ENCODE measurements around the gene DYNLT2B. TPM values are rescaled to one million over a fixed set of nuclear protein-coding genes. Genes with fewer than 3 reads are reported as not detected.
"Not testable (repeated sequence)": the region's sequence is repeated elsewhere in the genome, so short reads cannot be mapped to it uniquely, and the experiment has no call there.

The DYNLT2B gene
- total RNA-seq, 1 donor from 2014 or later: 20.4 TPM

- intact Hi-C loops (cut with micrococcal nuclease): no loop called here
Observed at GRCh38 chr3:196326936-196327335, 8.9 kb upstream of the DYNLT2B start.

GRCh38 chr3:196323691-196324090 is 5.7 kb upstream of the DYNLT2B start:
- intact Hi-C loops (cut with micrococcal nuclease): no loop called here

- intact Hi-C loops (cut with micrococcal nuclease): no loop called here
Observed at GRCh38 chr3:196323016-196323415, 5.0 kb upstream of the DYNLT2B start.

GRCh38 chr3:196321162-196321561 is 3.1 kb upstream of the DYNLT2B start:
- intact Hi-C loops (cut with micrococcal nuclease): no loop called here

GRCh38 chr3:196320137-196320536 is 2.1 kb upstream of the DYNLT2B start:
- intact Hi-C loops (cut with micrococcal nuclease): no loop called here

- intact Hi-C loops (cut with micrococcal nuclease): not testable (repeated sequence)
Observed at GRCh38 chr3:196316799-196317686, 997 bp downstream of the DYNLT2B start.

GRCh38 chr3:196315821-196316220 is 2.2 kb downstream of the DYNLT2B start:
- intact Hi-C loops (cut with micrococcal nuclease): no loop called here

- intact Hi-C loops (cut with micrococcal nuclease): no loop called here
Observed at GRCh38 chr3:196314597-196314996, 3.4 kb downstream of the DYNLT2B start.

GRCh38 chr3:196314086-196314485 is 4.0 kb downstream of the DYNLT2B start:
- intact Hi-C loops (cut with micrococcal nuclease): not testable (repeated sequence)

GRCh38 chr3:196302960-196303359 is 15.1 kb downstream of the DYNLT2B start:
- intact Hi-C loops (cut with micrococcal nuclease): not testable (repeated sequence)

GRCh38 chr3:196302551-196302950 is 15.5 kb downstream of the DYNLT2B start:
- intact Hi-C loops (cut with micrococcal nuclease): not testable (repeated sequence)

- intact Hi-C loops (cut with micrococcal nuclease): no loop called here
Observed at GRCh38 chr3:196298521-196298920, 19.5 kb downstream of the DYNLT2B start.

GRCh38 chr3:196292286-196292923 is 25.6 kb downstream of the DYNLT2B start:
- intact Hi-C loops (cut with micrococcal nuclease): no loop called here

GRCh38 chr3:196288141-196288460 is 29.9 kb downstream of the DYNLT2B start:
- intact Hi-C loops (cut with micrococcal nuclease): no loop called here

- intact Hi-C loops (cut with micrococcal nuclease): loop anchor here (1.0 kb wide), 4 partner anchors 8 to 34 kb away; partner anchors contain the start of gene DYNLT2B
Observed at GRCh38 chr3:196287440-196288140, 30.4 kb downstream of the DYNLT2B start, which contains the start of gene PCYT1A. PCYT1A (minus strand) TSS chr3:196287726; CDS start chr3:196270531, 17,195 bp downstream.

- intact Hi-C loops (cut with micrococcal nuclease): loop anchor here (1.0 kb wide), 4 partner anchors 8 to 34 kb away; partner anchors contain the start of gene DYNLT2B
Observed at GRCh38 chr3:196287090-196287439, 31.0 kb downstream of the DYNLT2B start.

GRCh38 chr3:196284396-196284795 is 33.6 kb downstream of the DYNLT2B start:
- intact Hi-C loops (cut with micrococcal nuclease): no loop called here

- intact Hi-C loops (cut with micrococcal nuclease): no loop called here
Observed at GRCh38 chr3:196281962-196282361, 36.1 kb downstream of the DYNLT2B start.

- intact Hi-C loops (cut with micrococcal nuclease): no loop called here
Observed at GRCh38 chr3:196280689-196281440, 37.2 kb downstream of the DYNLT2B start.

- intact Hi-C loops (cut with micrococcal nuclease): loop anchor here (10.0 kb wide), 1 partner anchor 360 kb away; the partner anchor contains the start of gene NRROS
Observed at GRCh38 chr3:196275126-196275525, 42.9 kb downstream of the DYNLT2B start.

- intact Hi-C loops (cut with micrococcal nuclease): loop anchor here (1.0 to 10.0 kb wide), 5 partner anchors 13 to 360 kb away; partner anchors contain the start of genes DYNLT2B, NRROS, PCYT1A and RNF168
Observed at GRCh38 chr3:196274585-196274984, 43.5 kb downstream of the DYNLT2B start.

All from T-helper 2 cell treated with Interferon-gamma antibody and Interleukin-4, amounts not matched to agents 100 ng/mL and 5 ng/mL, for 36 hours (primary cell).